Keratinocyte (primary cell): ENCODE results near the gene CEACAM3. TPM values are rescaled to one million over a fixed set of nuclear protein-coding genes. Genes with fewer than 3 reads are reported as not detected.

Experiments used
- DNase-seq: peaks from one replicate; pipeline ENCODE4 v3.0.0-alpha.2; 2011; ENCODE audit warnings: low read depth, missing footprints, low spot score
- FAIRE-seq: peaks from 2 replicates; lab custom pipeline; 2011; peaks lifted over from hg19 to GRCh38; lab: Jason Lieb, UNC
- H2AFZ ChIP-seq: 2 replicates; pipeline ENCODE4 v1.6.0; 2012; ENCODE audit warnings: low read length, control low read depth, inconsistent platforms; ENCODE audit not compliant: control insufficient read depth
- H3K27ac ChIP-seq: 2 replicates; pipeline ENCODE4 v1.5.1; 2011; ENCODE audit warnings: low read length; ENCODE audit not compliant: control insufficient read depth, insufficient read depth
- H3K27me3 ChIP-seq: 3 replicates; pipeline ENCODE4 v1.6.0; 2011; ENCODE audit warnings: low read length; ENCODE audit not compliant: control insufficient read depth, insufficient read depth; ENCODE audit errors: extremely low read depth
- H3K36me3 ChIP-seq, 2 experiments: 2 replicates in 1 of 2; 3 replicates in 1 of 2; pipeline ENCODE4 v1.5.1; 2011; ENCODE audit warnings: low read length in 2 of 2, mild to moderate bottlenecking in 1 of 2; ENCODE audit not compliant: control insufficient read depth in 2 of 2, insufficient read depth in 2 of 2; ENCODE audit errors: extremely low read depth in 1 of 2
- H3K4me1 ChIP-seq: 3 replicates; pipeline ENCODE4 v1.5.1; 2011; ENCODE audit warnings: low read length; ENCODE audit not compliant: control insufficient read depth, insufficient read depth; ENCODE audit errors: extremely low read depth
- H3K4me2 ChIP-seq: 3 replicates; pipeline ENCODE4 v1.6.0; 2011; ENCODE audit warnings: low read depth, low read length; ENCODE audit not compliant: control insufficient read depth, insufficient read depth; ENCODE audit errors: extremely low read depth
- H3K4me3 ChIP-seq, 3 experiments: fragments of 200-600 bp in 1 of 3; sonication (generic) in 1 of 3; 2 replicates in 2 of 3; 3 replicates in 1 of 3; pipeline ENCODE4 v1.5.1; 2011 to 2016; ENCODE audit warnings: low read length in 3 of 3, mild to moderate bottlenecking in 3 of 3, control low read depth in 2 of 3, inconsistent platforms in 1 of 3, low read depth in 1 of 3, mixed read lengths in 1 of 3, mixed run types in 1 of 3, moderate library complexity in 1 of 3; ENCODE audit not compliant: control insufficient read depth in 2 of 3, insufficient read depth in 2 of 3; ENCODE audit errors: extremely low read depth in 1 of 3
- H3K79me2 ChIP-seq: 2 replicates; pipeline ENCODE4 v1.6.0; 2012; ENCODE audit warnings: low read length; ENCODE audit not compliant: control insufficient read depth, insufficient read depth
- H3K9ac ChIP-seq: 3 replicates; pipeline ENCODE4 v1.6.0; 2011; ENCODE audit warnings: low read length; ENCODE audit not compliant: control insufficient read depth, insufficient read depth; ENCODE audit errors: extremely low read depth
- H3K9me1 ChIP-seq: 3 replicates; pipeline ENCODE4 v1.6.0; 2011; ENCODE audit warnings: low read length; ENCODE audit not compliant: control insufficient read depth, insufficient read depth; ENCODE audit errors: extremely low read depth
- H3K9me3 ChIP-seq: 2 replicates; pipeline ENCODE4 v1.5.1; 2012; ENCODE audit warnings: low read depth, low read length; ENCODE audit not compliant: control insufficient read depth
- H4K20me1 ChIP-seq: 3 replicates; pipeline ENCODE4 v1.6.0; 2011; ENCODE audit warnings: low read length; ENCODE audit not compliant: control insufficient read depth, insufficient read depth; ENCODE audit errors: extremely low read depth
- EZH2 ChIP-seq: IDR thresholded peaks from one replicate; pipeline ENCODE4 v1.6.1; 2012; ENCODE audit warnings: inconsistent platforms, mild to moderate bottlenecking, low read length, moderate library complexity
- dilution Hi-C: fragments of 300-500 bp; cut with MboI; formaldehyde crosslinking; loops from one replicate; pipeline ENCODE4 v1.7.0; 2020; ENCODE audit warnings: low sequenced_read_pairs; ENCODE audit not compliant: extremely low pct_ligation_motif_present
- polyA plus RNA-seq, 5 experiments: library from polyadenylated mRNA; depleted of rRNA in 3 of 5; stranded (reverse) in 3 of 5; stranded (forward) in 1 of 5; unstranded in 1 of 5; fragments of >200 nt; gene quantifications; 1 replicate in 1 of 5; 2 replicates in 3 of 5; 3 replicates in 1 of 5; pipeline versions ENCODE4 v1.2.1 to v1.2.3, GENCODE V29; 2011 to 2012; ENCODE audit warnings: missing spikeins in 2 of 5, low read depth in 1 of 5, low replicate concordance in 1 of 5
- TF ChIP-seq, protein P1 (sequence below), 3 experiments: IDR thresholded peaks in 1 of 3; conservative IDR thresholded peaks in 1 of 3; optimal IDR thresholded peaks in 1 of 3; 2 replicates in 2 of 3; 3 replicates in 1 of 3; pipeline versions ENCODE3 to v1.5.1; 2011; ENCODE audit warnings: low read length in 3 of 3, mild to moderate bottlenecking in 3 of 3, moderate library complexity in 2 of 3, control low read depth in 1 of 3, inconsistent platforms in 1 of 3; ENCODE audit not compliant: insufficient read depth in 2 of 3; ENCODE audit errors: extremely low read depth in 1 of 3

The CEACAM3 gene
- polyA plus RNA-seq, 1 donor (not counting 4 experiments of a cell fraction or from before 2014, with no cell fraction given), result not detected

DNA sequence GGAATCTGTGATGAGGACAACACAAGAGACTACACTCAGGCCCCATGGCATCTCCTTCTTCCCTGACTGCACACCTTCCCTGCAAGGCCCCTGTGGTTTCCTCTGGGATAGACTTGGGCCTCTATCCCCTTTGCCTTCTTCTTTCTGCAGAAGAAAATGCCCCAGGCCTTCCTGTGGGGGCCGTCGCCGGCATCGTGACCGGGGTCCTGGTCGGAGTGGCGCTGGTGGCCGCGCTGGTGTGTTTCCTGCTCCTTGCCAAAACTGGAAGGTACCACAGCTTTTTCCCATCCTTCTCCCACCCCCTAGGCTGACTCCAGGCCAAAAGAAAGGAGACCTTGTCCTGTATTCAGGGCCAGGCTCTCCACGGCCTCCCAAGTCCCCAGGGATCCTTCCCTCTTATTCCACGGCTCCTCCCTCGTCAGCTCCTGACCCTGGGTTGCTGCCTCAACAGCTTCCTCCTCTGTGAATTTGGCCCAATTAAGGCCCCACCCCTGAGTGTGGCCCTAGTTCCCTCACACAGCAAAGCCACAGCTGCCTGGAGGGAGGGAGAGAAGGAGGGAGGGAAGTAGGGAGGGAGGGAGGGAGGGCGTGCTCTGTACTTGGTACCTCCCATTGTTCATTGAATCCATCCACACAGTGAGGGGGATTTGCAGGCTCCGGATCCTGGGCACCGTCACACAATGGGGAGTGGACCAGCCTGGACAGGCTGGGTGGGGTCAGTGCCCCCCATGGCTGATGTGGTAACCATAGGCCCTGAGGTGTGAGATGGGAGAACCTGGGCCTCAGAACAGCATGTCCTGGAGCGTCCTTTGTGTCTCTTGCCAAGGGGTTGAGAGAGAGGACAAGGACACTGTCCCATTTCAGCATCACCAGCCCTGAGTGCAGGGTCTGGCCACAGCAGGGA lies 12.5 kb downstream of the CEACAM3 start:
- FAIRE-seq (no peak), DNase-seq (no peak)
- no peaks in the 10 kb centered on the region for H3K9me1 ChIP-seq
- H4K20me1 ChIP-seq, result no peaks in the 10 kb centered on the region
- H3K27ac ChIP-seq, result no peak overlapping the region
- no peaks in the 10 kb centered on the region for H3K9me3 ChIP-seq
- no peak overlapping the region for H3K4me3 ChIP-seq
- dilution Hi-C loops, result no loop called here
- H3K27me3 ChIP-seq, result peaks cover 6% of the 10 kb centered on the region
- no peaks in the 10 kb centered on the region for H3K36me3 ChIP-seq
- H2AFZ ChIP-seq, result no peak overlapping the region
- H3K79me2 ChIP-seq, result no peaks in the 10 kb centered on the region
- no peaks in the 10 kb centered on the region for H3K4me1 ChIP-seq
- H3K9ac ChIP-seq, result no peak overlapping the region
- no peak for TF ChIP-seq EZH2
- TF ChIP-seq, protein P1, sequence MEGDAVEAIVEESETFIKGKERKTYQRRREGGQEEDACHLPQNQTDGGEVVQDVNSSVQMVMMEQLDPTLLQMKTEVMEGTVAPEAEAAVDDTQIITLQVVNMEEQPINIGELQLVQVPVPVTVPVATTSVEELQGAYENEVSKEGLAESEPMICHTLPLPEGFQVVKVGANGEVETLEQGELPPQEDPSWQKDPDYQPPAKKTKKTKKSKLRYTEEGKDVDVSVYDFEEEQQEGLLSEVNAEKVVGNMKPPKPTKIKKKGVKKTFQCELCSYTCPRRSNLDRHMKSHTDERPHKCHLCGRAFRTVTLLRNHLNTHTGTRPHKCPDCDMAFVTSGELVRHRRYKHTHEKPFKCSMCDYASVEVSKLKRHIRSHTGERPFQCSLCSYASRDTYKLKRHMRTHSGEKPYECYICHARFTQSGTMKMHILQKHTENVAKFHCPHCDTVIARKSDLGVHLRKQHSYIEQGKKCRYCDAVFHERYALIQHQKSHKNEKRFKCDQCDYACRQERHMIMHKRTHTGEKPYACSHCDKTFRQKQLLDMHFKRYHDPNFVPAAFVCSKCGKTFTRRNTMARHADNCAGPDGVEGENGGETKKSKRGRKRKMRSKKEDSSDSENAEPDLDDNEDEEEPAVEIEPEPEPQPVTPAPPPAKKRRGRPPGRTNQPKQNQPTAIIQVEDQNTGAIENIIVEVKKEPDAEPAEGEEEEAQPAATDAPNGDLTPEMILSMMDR (optimal IDR thresholded peaks at IDR 0.05 in 1 of 3, IDR thresholded peaks at IDR 0.05 in 1 of 3, conservative IDR thresholded peaks at IDR 0.05 in 1 of 3; ENCODE audit: extremely low read depth in 1 of 3, insufficient read depth in 2 of 3, low read length in 3 of 3), result no peak
- H3K4me2 ChIP-seq, result no peak overlapping the region

DNA sequence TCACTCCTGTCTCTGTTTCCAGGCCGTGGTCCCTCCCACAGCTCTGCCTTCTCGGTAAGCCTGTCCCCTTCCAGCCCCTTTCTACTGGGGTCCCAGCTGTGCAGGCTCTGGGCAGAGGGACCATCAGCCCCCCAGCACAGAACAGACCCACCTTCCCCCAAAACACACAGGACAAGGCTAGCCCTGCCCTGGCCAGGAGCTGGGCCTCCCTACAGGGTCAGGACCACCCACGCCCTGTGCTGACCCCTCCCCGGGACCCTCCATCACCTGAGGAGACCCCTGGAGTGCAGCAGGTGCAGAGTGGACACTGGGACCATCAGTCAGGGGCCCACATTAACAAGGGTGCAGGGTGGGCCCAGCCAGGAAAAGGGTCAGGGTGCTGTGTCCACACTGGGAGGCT lies 13.9 kb downstream of the CEACAM3 start:
- H3K27ac ChIP-seq, result no peak overlapping the region

More for the DNA sequence above, 13.9 kb downstream of the CEACAM3 start:
- Histone ChIP-seq H3K9me1 (no peaks in the 10 kb centered on the region), H3K4me3 (no peak overlapping the region), H3K9ac (no peak overlapping the region), H3K27me3 (peaks cover 6% of the 10 kb centered on the region), H3K9me3 (no peaks in the 10 kb centered on the region), H3K4me1 (no peaks in the 10 kb centered on the region), H3K79me2 (no peaks in the 10 kb centered on the region), H3K4me2 (no peak overlapping the region), H4K20me1 (no peaks in the 10 kb centered on the region), H3K36me3 (no peaks in the 10 kb centered on the region), H2AFZ (no peak overlapping the region)
- TF ChIP-seq, protein P1 (optimal IDR thresholded peaks at IDR 0.05 in 1 of 3, IDR thresholded peaks at IDR 0.05 in 1 of 3, conservative IDR thresholded peaks at IDR 0.05 in 1 of 3; ENCODE audit: extremely low read depth in 1 of 3, insufficient read depth in 2 of 3, low read length in 3 of 3), result no peak
- TF ChIP-seq EZH2, result no peak
- DNase-seq (no peak), FAIRE-seq (no peak)
- dilution Hi-C loops, result no loop called here
